Lower leg skin (tissue), 4 donors: ENCODE measurements around the gene ARHGAP21. TPM values are rescaled to one million over a fixed set of nuclear protein-coding genes. Genes with fewer than 3 reads are reported as not detected.

Experiments used
- DNase-seq, 2 donors: peaks; one replicate each; pipeline ENCODE4 v3.0.0-alpha.2; 2019; ENCODE audit warnings: low spot score in 2 of 2
- H3K4me3 ChIP-seq: fragments of 200-600 bp; sonication (generic); 2 replicates; pipeline ENCODE4 v1.5.1; 2017; ENCODE audit warnings: mild to moderate bottlenecking, low read depth; ENCODE audit not compliant: poor library complexity, severe bottlenecking
- POLR2A ChIP-seq, 2 donors: fragments of 450-650 bp; IDR thresholded peaks; one replicate each; pipeline ENCODE4 v1.6.1; 2016 to 2017; ENCODE audit warnings: antibody characterized with exemption in 2 of 2, mild to moderate bottlenecking in 1 of 2, moderate library complexity in 1 of 2
- WGBS, 2 donors: methylation state at CpG; one replicate each; pipeline ENCODE4 v1.1.5; 2018; 5-methylcytosine and 5-hydroxymethylcytosine counted together
- intact Hi-C: fragments of 100-400 bp; cut with DNase I; formaldehyde crosslinking; loops from one replicate; pipeline ENCODE4 v1.15.0; 2023; ENCODE audit warnings: low total_unique reads
- total RNA-seq, 4 donors: library from RNA; depleted of rRNA; stranded (reverse); fragments of >200 nt; gene quantifications; one replicate each; pipeline ENCODE4 v1.1.0, GENCODE V29; 2016
- TF ChIP-seq, protein P1 (sequence below), 3 donors: fragments of 450-650 bp; IDR thresholded peaks; one replicate each; pipeline ENCODE4 v1.5.1; 2016; ENCODE audit warnings: antibody characterized with exemption in 3 of 3, mild to moderate bottlenecking in 3 of 3, moderate library complexity in 2 of 3

ARHGAP21 gene
- total RNA-seq, 4 donors from 2014 or later = 26.5 to 43.6 (median 31.6) TPM

DNA sequence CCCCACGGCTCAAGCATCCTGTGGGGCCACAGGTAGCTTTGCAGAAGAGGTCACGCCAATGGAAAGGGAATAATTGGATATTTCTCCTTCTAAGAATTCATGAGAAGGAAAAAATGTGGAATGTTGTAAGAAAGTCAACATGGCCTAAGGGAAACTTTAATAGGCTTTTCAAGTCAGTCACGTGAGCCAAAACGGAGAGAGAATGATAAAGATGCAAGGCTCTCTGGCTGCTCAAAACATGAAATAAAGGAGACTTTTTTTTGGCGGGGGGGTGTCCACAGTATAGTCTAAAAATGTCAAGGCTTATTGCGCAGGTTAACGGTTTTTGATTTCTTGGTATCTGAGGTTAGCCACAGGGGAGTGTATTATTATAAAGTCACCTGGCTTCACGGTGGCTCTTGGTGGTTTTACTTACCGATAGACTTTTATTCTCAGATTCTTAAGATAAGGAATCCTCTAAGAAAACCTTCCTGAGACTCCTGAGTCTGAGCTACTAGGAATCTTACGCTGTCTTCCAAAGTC is 148.1 kb downstream of the ARHGAP21 start:
- intact Hi-C loops = no loop called here
- DNase-seq = no peak
- TF ChIP-seq, protein P1, sequence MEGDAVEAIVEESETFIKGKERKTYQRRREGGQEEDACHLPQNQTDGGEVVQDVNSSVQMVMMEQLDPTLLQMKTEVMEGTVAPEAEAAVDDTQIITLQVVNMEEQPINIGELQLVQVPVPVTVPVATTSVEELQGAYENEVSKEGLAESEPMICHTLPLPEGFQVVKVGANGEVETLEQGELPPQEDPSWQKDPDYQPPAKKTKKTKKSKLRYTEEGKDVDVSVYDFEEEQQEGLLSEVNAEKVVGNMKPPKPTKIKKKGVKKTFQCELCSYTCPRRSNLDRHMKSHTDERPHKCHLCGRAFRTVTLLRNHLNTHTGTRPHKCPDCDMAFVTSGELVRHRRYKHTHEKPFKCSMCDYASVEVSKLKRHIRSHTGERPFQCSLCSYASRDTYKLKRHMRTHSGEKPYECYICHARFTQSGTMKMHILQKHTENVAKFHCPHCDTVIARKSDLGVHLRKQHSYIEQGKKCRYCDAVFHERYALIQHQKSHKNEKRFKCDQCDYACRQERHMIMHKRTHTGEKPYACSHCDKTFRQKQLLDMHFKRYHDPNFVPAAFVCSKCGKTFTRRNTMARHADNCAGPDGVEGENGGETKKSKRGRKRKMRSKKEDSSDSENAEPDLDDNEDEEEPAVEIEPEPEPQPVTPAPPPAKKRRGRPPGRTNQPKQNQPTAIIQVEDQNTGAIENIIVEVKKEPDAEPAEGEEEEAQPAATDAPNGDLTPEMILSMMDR (IDR thresholded peaks at IDR 0.05) = no peak
- TF ChIP-seq POLR2A (IDR thresholded peaks at IDR 0.05) = no peak
- 44 to 58% methylated on average over 10 of the region's 10 CpGs for WGBS, 2 donors
- H3K4me3 ChIP-seq = no peak overlapping the region

DNA sequence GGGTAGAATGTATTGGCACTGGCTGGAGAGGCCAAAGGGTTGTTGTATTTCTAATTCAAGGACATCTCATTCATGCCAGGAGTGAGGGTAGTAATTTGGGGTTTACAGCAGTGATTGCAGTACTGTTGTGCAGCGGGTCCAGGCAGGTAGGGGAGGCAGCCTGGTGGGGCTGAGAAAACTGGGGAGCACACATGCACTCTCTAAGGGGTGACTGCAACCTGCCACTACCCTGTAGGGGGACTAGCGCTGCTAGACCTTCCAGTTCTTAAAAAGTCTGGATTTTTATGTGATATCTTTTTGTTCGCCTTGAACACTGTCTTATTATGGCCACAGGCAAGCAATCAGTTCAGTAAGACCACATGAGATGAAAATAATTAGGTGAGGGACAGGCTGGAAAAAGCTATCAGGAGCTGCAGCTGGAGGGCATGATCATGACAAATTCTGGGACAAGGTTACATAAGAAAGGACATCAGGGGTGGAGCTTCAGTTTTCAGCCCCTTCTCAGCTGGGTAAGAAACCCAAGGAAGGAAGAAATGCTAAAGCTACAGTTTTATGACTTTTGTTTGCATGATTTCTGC is 149.0 kb downstream of the ARHGAP21 start:
- TF ChIP-seq POLR2A (IDR thresholded peaks at IDR 0.05) = no peak
- TF ChIP-seq, protein P1 (IDR thresholded peaks at IDR 0.05) = no peak
- no peak for DNase-seq
- intact Hi-C loops = no loop called here
- WGBS, 2 donors = 67 to 80% methylated on average over 3 of the region's 3 CpGs
- no peak overlapping the region for H3K4me3 ChIP-seq

DNA sequence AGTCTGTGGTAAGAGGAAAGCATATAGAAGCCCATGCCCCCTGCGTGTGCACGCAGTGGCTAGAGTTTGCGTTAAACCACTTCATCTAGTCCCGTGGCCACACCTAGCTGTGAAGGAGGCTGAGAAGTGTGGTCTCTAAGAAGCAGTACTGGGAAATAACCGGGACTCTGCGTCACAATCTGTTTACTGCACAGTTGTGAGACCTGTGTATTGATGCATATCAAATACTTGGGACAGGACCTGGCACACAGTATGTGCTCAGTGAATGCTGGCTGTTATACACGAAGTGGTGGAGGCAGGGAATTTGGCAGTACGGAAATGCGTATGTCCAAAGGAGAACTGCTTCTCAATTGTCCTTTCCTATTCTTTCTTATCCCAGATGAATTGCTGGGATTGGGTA is 149.5 kb downstream of the ARHGAP21 start:
- intact Hi-C loops = no loop called here
- TF ChIP-seq POLR2A (IDR thresholded peaks at IDR 0.05) = no peak
- TF ChIP-seq, protein P1 (IDR thresholded peaks at IDR 0.05) = no peak
- no peak for DNase-seq
- H3K4me3 ChIP-seq = no peak overlapping the region
- 80 to 83% methylated on average over 9 of the region's 9 CpGs for WGBS, 2 donors

DNA sequence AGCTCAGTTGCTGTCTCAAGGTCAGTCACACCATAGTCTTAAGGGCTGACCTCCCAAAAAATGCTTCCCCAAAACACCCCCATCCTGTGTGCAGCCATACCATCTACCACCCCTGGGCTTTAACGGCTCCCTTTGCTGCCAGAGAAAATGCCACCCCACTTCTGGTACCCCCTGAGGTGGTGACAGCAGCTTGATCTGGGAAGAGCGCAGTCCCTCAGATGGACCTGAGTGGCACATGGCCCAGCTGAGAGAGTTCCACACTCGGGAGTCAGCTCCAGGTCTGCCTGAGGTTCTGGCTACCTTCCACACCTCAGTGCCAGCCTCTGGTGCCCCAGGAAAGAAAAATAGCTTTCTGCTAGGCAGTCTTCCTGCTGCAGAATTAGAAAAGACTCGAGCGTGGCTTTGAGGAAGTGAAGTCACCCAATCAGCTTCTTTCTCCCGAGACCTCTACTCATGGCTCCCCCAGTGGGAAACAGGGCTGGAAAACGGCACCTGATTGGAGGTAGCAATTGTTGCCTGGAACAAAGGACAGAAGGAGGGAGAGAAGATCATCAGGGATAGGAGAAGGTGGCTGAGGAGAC is 151.7 kb downstream of the ARHGAP21 start:
- DNase-seq = no peak
- no peak overlapping the region for H3K4me3 ChIP-seq
- WGBS, 2 donors = 47 to 49% methylated on average over 7 of the region's 7 CpGs
- intact Hi-C loops = no loop called here
- TF ChIP-seq, protein P1 (IDR thresholded peaks at IDR 0.05) = no peak
- TF ChIP-seq POLR2A (IDR thresholded peaks at IDR 0.05) = no peak

DNA sequence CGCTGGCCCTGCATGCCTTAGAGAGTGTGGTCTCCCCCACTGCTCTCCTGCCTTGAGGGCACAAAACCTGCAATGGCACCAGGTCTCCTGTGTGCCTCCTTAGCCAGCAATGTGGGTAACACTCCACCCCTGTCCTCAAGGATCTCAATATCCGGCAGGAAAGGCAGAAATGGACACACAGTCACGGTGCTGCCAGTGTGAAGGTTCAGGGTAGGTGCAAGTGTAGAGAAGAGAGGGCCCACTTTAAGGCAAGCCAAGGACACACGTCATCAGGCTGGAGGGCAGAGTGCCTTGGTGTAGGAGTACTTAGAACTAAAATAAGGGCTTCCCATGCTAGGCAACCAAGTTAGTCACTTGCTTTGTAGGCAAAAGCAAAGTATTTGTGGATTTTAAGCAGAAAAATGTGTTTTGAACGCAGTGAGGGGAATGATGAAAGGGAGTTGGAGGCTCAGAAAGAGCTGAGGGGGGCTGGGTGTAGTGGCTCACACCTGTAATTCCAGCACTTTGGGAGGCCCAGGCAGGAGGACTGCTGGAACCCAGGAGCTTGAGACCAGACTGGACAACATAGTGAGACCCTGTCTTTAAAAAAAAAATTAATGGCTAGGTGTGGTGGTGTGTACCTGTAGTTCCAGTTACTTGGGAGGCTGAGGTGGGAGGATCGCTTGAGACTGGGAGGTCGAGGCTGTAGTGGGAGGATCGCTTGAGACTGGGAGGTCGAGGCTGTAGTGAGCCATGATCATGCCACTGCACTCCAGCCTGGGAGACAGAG is 152.8 kb downstream of the ARHGAP21 start:
- 91% methylated on average over 9 of the region's 9 CpGs for WGBS, 2 donors
- intact Hi-C loops = no loop called here
- no peak for DNase-seq
- H3K4me3 ChIP-seq = no peak overlapping the region
- no peak for TF ChIP-seq POLR2A (IDR thresholded peaks at IDR 0.05)
- TF ChIP-seq, protein P1 (IDR thresholded peaks at IDR 0.05) = no peak
